AG08395 (cell line): ENCODE results near the gene TMEM183A.
A peak's percentile ranks its signal among the peaks of the same experiment; 100 is the strongest.

ENCODE experiments used
- DNase-seq: peaks from one replicate; pipeline ENCODE4 v3.0.0; 2012; ENCODE audit warnings: mixed read lengths, low spot score

TMEM183A gene

DNA sequence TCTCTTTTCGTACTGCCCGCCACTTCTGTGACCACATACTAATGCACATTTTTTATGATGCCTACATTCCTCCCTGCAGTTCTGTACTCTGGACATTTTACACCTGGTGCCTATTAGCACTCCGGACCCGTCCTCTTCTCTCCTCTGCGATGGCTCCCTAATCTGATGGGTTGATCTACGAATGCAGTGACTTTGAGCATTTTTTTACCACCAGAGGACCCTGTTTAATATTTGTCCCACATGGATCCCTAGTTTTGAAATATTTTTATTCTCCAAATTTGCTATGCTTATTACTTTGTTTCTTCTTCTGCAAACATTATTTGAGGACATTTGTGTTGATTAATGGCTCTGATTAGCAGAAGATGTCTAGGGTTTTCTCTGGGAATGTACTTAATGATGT is 24.3 kb downstream of the TMEM183A start:
- DNase-seq, result no peak

GRCh38 chr1:203033287-203033686 is 26.1 kb downstream of the TMEM183A start:
- no peak for DNase-seq

DNA sequence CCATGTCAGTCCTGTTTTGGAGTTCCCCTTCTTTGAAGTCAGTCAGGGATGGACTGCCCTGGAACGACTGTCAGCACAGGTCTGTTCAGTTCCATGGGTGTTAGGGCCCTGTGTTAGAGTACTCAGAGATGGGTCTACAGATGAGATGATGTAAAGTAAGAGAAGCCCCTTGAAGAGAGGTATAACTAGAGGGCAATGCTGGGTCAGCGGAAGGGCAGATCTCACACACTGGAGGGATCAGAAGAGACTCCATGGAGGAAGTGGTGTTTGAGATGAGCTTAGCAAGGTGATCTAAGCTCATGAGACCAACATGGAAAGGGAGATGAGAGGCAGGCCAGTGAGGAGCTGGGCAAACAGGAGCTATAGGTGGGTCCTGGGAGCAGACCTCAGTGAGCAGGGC is 26.7 kb downstream of the TMEM183A start:
- DNase-seq, result no peak

- DNase-seq, result no peak
These were observed 27.4 kb downstream of the TMEM183A start for GRCh38 chr1:203034422-203035110.

DNA sequence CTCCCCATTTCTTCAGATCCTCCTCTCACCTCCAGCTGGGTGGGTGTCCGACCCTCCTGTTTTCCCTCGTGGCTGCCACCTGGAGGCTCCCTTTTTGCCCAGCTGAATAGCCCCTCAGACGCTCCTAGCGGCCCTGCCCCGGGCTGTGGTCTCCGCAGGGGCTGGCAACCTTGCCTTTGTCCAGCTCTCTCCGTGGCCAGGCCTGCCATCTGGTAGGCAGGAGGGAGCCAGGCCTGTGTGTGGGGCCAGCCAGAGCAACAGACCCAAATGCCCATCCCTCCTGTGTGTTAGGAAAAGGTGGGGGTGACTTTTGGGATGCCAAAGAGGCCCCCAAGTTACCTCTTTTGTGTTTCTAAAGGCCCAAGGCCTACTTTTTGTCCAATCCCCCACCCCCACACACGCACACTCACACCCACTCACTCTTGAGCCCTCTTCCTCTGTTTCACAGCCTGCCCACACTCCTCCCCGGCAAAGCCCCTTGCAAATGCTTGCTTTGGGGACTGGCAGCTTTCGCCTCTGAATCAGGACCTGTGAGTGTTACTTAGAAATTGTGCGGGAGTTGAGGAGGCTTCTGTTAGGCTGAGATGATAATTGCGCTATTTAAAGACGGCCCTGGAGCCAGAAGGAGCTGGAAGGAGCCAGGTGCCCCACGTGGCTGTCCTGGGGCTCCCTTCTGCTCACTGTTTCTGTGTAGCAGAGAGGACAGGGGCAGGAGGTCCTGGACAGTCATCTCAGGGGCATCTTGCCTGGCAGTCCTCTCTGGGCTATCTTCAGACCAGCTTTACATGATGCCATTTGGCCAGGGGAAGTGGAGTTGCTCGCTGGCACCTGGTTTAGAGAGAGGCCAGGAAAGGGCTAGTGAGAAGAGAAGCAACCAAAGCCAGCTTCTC is 28.2 kb downstream of the TMEM183A start:
- DNase-seq, result no peak

GRCh38 chr1:203036135-203036534 is 29.0 kb downstream of the TMEM183A start:
- no peak for DNase-seq

DNA sequence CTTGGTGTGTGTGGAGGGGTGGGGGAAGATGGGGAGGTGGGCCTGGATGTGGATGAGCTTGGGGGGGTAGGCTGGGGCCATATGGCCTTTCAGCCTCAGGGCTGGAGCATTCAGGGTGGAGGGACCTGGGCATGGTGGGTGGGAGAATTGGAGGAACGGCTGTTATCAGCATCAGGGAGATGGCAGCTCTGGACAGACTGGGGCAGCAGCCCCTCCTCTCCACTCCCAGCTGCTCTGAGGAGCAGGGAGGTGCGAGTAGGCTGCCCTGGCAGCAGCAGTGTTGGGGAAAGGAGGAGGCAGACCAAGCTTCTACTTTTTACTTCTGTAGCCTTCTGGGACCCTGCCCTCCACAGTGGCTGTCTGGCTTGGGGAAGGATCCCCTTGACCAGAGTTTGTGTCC is 29.4 kb downstream of the TMEM183A start:
- DNase-seq, result no peak

DNA sequence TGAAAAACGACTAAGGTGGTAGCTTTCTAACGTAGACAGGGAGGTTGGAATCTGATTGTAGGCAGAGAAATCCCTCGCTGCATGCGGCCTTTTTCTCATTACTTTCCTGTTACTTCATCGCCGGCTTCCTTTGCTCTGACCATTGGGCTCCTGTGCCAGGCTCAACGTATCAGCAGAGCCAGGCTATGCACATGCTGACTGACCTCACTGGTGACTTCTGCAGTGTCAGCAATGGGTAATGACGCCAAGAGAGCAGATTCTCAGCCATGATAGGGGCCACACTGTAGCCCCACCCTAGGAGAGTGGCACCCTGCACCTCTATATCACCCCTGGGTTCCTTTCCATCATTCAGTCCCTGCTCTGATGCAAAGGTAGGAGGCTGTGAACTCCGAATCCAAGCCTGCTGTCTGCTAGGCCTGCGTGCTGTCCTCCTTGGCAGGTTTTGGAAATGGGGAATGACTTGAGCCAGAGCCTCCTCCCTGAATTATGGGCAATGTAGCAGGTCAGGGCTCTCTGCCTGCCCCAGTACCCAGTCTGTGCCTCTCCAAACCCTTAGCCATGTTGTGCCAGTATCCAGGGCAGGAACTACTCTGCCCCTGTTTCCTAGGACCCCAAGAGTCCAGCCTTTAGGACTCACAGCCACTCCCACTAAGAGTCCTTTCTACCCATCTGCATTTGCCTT is 30.5 kb downstream of the TMEM183A start:
- no peak for DNase-seq

DNA sequence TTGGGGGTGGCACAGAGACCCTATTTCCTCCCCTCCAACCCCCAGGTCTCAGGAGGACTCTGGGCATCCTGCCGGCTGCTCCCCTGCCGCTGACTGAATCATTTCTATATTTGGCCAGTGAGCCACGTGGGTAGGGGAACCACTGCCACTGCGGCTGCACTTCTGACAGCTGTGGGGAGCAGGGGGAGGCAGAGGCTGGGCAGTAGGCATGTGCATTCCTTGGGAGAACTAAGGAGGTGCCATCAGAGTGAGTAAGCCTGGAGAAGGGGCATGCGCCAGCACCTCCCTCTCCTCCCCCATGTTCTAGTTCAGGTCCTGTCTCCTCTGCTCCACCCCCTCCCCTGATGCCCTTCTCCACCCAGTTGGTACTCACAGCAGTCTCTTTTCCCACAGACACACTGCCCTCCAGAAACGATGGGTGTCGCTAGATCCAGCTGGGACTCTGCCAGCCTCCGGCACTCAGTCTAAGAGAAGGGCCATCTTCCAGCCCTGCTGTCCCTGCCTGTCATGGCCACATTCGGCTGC is 31.1 kb downstream of the TMEM183A start:
- peak; percentile 93 for DNase-seq

GRCh38 chr1:203038891-203039608 is 31.9 kb downstream of the TMEM183A start:
- DNase-seq, result peak; percentile 84

GRCh38 chr1:203039609-203040512 is 32.7 kb downstream of the TMEM183A start:
- no peak for DNase-seq

- no peak for DNase-seq
These were observed 33.5 kb downstream of the TMEM183A start for GRCh38 chr1:203040513-203041275.

DNA sequence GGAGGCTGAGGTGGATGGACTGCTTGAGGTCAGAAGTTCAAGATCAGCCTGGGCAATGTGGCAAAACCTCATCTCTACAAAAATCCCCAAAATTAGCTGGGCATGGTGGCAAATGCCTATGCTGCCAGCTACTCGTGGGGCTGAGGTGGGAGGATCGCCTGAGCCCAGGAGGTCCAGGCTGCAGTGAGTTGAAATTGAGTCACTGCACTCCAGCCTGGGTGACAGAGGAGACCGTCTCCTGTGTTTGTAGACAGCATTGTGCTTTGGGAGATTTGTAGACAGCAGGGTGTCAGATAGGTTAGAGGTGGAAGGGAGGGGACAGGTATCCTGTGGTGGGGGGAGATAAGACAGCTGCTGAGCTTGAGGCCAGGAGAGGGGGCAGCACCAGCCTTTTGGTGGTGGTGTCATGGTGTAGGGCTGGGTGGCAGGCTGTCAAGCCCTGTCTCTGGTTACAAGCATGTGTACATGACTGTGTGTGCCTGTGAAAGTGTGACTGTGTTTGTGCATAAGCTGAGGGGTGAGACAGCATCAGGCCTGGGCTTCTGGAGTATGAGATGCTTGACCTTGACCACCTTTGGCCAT is 34.3 kb downstream of the TMEM183A start:
- DNase-seq, result no peak

DNA sequence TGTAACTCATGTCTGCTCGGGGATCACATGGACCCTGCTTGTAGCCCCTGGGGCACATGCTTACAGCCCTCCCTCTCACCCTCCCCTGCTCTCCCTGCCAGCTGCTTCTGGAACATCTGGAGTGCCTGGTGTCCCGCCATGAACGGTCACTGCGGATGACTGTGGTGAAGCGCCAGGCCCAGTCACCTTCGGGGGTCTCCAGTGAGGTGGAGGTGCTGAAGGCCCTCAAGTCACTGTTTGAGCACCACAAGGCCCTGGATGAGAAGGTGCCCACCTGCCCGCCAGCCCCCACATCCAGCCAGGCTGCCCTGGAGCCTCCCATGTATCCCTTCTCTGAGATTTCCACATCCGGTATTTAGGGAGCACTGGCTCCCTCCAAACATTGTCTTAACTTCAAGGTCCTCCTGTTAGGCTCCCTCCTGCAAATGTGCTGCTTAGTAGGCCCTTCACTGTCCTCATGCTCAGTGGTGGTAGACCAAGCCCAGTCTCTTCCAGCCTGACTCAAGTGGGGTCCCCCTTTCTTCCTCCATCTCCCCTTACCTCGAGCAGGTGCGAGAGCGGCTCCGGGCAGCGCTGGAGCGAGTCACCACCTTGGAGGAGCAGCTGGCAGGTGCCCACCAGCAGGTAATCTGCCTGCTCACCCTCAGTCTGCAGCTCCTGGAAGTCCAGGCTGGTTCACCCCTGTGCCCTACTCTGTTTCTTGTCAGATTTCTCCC is 36.8 kb downstream of the TMEM183A start:
- no peak for DNase-seq

DNA sequence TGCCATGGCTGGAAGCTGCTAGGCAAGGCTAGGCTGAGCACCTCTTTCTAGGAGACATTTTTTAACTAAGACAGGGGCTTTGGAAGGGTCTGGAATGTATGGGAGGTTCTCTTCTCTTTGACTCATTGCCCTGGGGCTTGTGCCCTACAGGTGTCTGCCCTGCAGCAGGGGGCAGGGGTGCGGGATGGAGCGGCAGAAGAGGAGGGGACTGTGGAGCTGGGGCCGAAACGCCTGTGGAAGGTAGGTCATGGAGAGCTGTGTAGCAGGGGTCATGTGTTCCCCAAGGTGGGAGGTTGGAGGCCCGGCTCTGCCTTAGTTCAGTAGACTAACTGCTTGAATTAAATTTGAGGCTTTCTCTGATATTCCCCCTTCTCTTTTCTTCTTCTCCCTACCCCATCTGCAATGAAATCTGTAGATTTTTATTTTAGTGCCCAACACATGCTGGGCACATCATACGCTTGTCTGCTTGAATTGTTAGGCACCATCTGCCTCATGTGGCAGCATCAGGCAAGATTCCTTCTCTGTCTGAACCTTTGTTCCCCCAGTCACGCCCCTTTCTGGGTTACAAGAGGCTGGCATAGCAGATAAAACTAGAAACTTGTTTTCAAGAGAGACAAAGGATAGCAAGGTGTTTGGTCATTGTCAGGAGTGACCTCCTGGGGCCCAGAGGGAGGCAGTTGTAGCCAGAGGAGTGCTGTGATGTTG is 37.5 kb downstream of the TMEM183A start:
- no peak for DNase-seq

DNA sequence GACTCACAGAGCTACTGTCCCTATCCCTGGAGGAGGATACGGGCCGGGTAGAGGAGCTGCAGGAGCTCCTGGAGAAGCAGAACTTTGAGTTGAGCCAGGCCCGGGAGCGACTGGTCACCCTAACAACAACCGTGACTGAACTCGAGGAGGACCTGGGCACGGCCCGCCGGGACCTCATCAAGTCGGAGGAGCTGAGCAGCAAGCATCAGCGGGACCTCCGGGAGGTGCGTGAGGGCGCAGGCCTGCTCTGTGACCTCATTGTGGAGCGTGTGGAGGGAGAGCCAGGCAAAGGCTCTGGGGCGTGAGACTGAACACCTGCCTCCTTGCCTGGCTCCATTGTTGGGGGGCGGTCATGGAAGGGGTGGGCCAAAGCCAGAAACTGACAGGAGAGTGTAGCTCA is 38.2 kb downstream of the TMEM183A start:
- DNase-seq, result no peak

GRCh38 chr1:203045821-203046594 is 38.8 kb downstream of the TMEM183A start:
- DNase-seq, result no peak
